ENCODE measurements around the gene PNCK. TPM values are rescaled to one million over a fixed set of nuclear protein-coding genes. Genes with fewer than 3 reads are reported as not detected.
"Not testable (repeated sequence)": the region's sequence is repeated elsewhere in the genome, so short reads cannot be mapped to it uniquely, and the experiment has no call there.

Gene PNCK
- total RNA-seq, 1 donor from 2014 or later, result 1.6 TPM

GRCh38 chrX:153700376-153700945 is 26.8 kb upstream of the PNCK start:
- intact Hi-C loops (cut with DNase I), result no loop called here
- ATAC-seq (no peak), DNase-seq (ENCODE audit: low spot score) (no peak)

GRCh38 chrX:153699784-153700371 is 26.3 kb upstream of the PNCK start:
- DNase-seq (ENCODE audit: low spot score); ATAC-seq; intact Hi-C loops (cut with DNase I): not testable (repeated sequence)

GRCh38 chrX:153699210-153699783 is 25.7 kb upstream of the PNCK start:
- intact Hi-C loops (cut with DNase I); ATAC-seq; DNase-seq (ENCODE audit: low spot score): not testable (repeated sequence)

DNA sequence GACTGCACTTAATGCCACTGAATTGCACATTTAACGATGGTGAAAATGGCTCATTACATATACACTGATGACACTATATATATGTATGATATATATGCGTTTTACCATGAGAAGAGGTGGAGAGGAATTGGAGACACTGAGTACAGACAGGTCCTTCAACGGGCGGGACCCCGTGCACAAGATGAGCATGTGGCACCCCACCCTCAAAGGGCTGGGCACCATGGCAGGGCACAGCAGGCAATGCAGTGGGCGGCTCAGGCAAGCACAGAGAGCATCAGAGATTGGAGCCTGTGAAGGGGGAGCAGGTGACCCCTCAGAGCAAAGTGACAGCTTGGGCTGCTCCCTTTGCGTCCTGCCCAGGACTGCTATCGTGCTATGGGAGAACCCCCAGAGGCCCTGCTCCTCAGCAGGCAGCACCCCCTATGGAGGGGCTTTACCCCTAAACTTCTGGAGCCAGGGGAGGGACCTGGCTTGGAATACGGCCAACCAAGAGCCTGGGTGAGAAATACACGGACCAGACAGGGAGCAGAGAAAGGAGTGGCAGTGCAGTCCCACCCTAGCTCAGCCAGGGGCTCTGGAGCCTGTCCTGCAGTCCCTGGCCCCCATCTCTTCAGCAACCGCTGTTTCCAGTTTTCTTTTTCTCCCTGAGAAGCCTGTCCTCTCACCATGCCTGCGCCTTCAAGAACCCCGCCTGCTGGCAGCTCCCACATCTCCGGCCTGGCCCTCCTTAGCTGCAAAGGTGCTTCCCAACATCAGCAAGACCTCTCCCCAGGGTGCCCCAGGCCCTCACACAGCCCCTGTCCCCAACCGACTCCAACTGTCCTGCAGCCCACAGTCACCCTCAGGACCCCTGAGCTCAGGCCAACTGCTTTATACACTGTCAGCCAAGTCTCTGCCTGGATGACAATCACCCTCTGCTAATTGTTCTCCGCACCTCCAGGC is 24.6 kb upstream of the PNCK start:
- DNase-seq (ENCODE audit: low spot score) (no peak), ATAC-seq (no peak)
- intact Hi-C loops (cut with DNase I), result no loop called here

DNA sequence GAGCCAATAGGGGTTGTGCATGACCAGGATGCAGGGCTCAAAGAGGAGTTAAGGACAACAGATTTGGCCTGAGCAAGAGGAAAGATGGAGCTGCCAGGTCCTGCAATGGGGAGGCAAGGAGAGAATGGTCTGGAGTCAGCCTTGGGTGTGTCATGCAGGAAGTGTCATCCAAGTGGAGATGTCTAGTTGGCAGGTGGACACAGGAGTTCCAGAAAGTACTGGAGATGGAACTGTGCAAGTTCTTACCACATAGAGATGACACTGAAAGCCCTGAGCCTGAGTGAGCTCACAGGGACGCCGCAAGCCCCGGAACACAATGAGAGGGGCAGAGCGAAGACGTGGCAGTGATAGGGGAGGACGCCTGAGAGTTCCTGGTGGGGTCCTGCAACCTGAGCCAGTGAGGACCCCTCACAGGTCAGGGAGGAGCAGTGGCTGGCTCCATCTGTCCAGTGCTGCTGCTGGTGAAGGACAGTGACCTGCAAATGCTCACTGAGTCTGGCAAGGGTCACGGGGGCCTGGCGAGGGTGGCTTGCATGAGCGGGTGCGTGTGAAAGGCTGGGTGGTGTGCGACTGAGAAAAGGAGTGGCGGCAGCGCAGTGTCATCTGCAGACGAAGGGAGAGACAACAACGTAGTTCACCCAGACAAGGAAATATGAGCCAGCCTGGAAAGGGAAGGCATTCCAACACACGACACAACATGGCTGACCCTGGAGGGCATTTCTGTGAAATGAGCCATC is 23.5 kb upstream of the PNCK start:
- not testable (repeated sequence) for ATAC-seq

DNA sequence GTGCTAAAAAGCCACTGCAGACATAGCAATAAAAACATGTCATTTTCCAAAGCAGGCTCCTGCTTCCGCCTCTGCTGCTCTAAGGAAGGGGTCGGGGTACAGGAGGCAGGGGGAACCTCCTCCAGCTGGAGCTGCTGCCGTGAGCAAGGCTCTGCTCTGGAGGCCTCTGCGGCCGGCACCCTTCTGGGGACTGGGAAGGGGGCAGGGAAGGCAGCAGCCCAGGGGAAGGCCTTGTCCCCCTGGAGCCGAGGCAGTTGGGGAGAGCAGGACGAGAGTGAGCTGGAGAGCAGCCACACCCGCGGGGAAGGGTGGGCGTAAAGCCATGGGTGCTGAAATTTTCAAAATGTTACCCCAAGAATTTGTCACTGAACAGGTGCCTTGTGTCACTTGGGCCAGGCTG is 22.9 kb upstream of the PNCK start:
- ATAC-seq; DNase-seq (ENCODE audit: low spot score); intact Hi-C loops (cut with DNase I): not testable (repeated sequence)

More for the DNA sequence above, 23.5 kb upstream of the PNCK start:
- DNase-seq (ENCODE audit: low spot score); intact Hi-C loops (cut with DNase I): not testable (repeated sequence)

DNA sequence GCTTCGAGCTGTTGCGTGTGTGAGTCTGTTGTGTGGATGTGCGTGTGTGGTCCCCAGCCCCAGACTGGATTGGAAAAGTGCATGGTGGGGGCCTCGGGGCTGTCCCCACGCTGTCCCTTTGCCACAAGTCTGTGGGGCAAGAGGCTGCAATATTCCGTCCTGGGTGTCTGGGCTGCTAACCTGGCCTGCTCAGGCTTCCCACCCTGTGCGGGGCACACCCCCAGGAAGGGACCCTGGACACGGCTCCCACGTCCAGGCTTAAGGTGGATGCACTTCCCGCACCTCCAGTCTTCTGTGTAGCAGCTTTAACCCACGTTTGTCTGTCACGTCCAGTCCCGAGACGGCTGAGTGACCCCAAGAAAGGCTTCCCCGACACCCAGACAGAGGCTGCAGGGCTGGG is 22.5 kb upstream of the PNCK start:
- intact Hi-C loops (cut with DNase I), result no loop called here
- no peak for ATAC-seq
- no peak for DNase-seq (ENCODE audit: low spot score)

GRCh38 chrX:153694687-153695270 is 21.2 kb upstream of the PNCK start:
- no peak for DNase-seq (ENCODE audit: low spot score)
- no peak for ATAC-seq
- intact Hi-C loops (cut with DNase I), result no loop called here

DNA sequence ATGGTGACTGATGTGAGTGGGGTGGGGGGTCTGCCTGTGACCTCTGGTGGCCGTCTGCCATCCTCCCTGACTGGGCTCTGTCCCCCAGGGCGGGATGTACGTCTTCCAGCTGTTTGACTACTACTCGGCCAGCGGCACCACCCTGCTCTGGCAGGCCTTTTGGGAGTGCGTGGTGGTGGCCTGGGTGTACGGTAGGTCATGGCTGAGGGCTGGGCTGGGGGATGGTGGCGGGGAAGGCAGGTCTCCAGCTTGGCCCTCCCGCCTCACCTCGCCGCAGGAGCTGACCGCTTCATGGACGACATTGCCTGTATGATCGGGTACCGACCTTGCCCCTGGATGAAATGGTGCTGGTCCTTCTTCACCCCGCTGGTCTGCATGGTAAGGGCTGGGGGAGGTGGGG is 20.6 kb upstream of the PNCK start:
- ATAC-seq; DNase-seq (ENCODE audit: low spot score); intact Hi-C loops (cut with DNase I): not testable (repeated sequence)

DNA sequence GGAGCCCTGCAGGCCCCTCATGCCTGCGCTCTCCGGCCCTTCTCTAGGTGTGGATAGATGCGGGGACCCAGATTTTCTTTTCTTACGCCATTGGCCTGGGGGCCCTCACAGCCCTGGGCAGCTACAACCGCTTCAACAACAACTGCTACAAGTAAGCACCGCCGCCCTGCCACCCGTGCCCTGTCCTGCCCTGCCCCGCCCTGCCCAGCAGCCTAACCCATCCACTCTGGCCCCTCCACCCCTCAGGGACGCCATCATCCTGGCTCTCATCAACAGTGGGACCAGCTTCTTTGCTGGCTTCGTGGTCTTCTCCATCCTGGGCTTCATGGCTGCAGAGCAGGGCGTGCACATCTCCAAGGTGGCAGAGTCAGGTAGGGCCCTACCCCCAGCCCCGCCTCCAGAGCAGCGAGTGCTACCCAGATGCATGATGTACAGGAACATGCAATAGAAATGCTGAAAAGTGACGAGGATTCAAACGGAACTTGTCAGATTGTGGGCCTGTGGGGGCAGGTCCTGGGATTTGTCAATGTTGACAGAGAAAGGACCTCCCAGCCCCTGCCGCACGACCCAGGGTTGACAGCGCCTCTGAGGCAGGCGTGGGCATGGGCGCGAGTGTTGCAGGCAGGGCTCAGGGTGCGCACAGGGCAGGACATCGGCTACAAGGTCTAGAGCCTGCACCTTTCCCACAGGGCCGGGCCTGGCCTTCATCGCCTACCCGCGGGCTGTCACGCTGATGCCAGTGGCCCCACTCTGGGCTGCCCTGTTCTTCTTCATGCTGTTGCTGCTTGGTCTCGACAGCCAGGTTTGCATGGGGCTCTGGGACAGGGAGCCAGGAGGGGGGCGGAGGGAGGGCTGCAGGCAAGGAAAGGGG is 19.8 kb upstream of the PNCK start:
- DNase-seq (ENCODE audit: low spot score) (no peak), ATAC-seq (no peak)
- intact Hi-C loops (cut with DNase I), result no loop called here

DNA sequence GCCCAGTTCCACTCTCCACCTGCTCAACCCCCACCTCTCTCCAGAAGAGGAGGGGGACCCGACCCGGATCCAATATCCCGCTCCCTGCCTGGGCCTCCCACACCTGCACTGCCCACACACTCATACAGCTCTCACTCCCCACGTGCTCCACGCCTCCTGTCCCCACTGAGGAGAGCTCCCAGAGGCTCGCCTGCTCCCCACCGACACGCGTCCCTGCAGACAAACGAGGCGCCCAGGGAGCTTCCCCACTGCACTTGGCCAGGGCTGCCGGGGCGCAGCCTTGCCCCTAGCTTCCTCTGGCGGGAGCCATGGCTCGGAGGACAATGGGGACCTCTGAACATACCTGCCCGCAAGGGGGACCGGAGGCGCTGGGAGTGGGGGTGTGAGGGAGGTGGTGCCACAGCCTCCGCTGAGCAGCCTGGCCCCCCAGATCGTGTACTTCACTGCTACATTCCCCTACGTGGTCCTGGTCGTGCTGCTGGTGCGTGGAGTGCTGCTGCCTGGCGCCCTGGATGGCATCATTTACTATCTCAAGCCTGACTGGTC is 19.1 kb upstream of the PNCK start:
- DNase-seq (ENCODE audit: low spot score), result no peak
- no peak for ATAC-seq
- intact Hi-C loops (cut with DNase I), result no loop called here

DNA sequence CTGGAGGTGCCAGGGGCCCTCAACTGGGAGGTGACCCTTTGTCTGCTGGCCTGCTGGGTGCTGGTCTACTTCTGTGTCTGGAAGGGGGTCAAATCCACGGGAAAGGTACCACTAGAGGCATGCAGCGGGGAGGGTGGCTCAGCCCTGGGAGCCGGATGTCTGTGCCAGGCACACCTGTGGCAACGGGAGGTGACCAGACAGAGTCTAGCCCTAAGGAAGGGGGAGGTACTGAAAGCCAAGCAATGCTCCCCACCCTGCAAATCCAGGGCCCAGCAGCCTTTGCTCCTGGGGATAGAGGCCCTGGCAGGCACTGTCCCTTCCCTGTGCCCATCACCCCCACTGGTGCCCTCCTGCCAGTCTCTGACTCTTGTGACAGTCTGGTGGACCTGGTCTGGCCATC is 18.4 kb upstream of the PNCK start:
- no peak for ATAC-seq

GRCh38 chrX:153691032-153691827 is 17.6 kb upstream of the PNCK start:
- intact Hi-C loops (cut with DNase I); DNase-seq (ENCODE audit: low spot score); ATAC-seq: not testable (repeated sequence)

More for the DNA sequence above, 18.4 kb upstream of the PNCK start:
- intact Hi-C loops (cut with DNase I), result no loop called here
- no peak for DNase-seq (ENCODE audit: low spot score)

GRCh38 chrX:153690466-153690865 is 16.9 kb upstream of the PNCK start:
- ATAC-seq (no peak), DNase-seq (ENCODE audit: low spot score) (no peak)
- intact Hi-C loops (cut with DNase I), result no loop called here

- no peak for ATAC-seq
- intact Hi-C loops (cut with DNase I), result no loop called here
- no peak for DNase-seq (ENCODE audit: low spot score)
Measured at GRCh38 chrX:153689654-153690465, 16.2 kb upstream of the PNCK start.
